ENCODE results near the gene HARS1. TPM values are rescaled to one million over a fixed set of nuclear protein-coding genes. Genes with fewer than 3 reads are reported as not detected.
"Not testable (repeated sequence)": the region's sequence is repeated elsewhere in the genome, so short reads cannot be mapped to it uniquely, and the experiment has no call there.

Gene HARS1
- total RNA-seq, 1 donor from 2014 or later = 95.2 TPM

GRCh38 chr5:140627972-140628371 is 63.2 kb downstream of the HARS1 start:
- TF ChIP-seq CTCF (IDR thresholded peaks at IDR 0.05; ENCODE audit: insufficient read depth, low read depth, low read length) = no peak
- no peak for TF ChIP-seq EZH2 (IDR thresholded peaks at IDR 0.05; ENCODE audit: insufficient read depth, low read length)
- H3K4me1 Mint-ChIP-seq (ENCODE audit: low read depth, unreplicated experiment) = no peaks in the 10 kb centered on the region

GRCh38 chr5:140624886-140625285 is 66.3 kb downstream of the HARS1 start:
- FAIRE-seq = not testable (repeated sequence)
- H3K9me3 Mint-ChIP-seq (ENCODE audit: unreplicated experiment) = peaks cover 20% of the 10 kb centered on the region

More at GRCh38 chr5:140627972-140628371, 63.2 kb downstream of the HARS1 start:
- Histone ChIP-seq H2AFZ (ENCODE audit: low read depth, low read length) (no peak overlapping the region), H3K79me2 (ENCODE audit: insufficient read depth, low read length) (no peaks in the 10 kb centered on the region), H3K4me3 (ENCODE audit: insufficient read depth, low read depth, low read length) (no peak overlapping the region), H3K9me3 (ENCODE audit: insufficient read depth, low read depth, low read length) (peaks cover 9% of the 10 kb centered on the region), H3K36me3 (ENCODE audit: insufficient read depth, low read length) (no peaks in the 10 kb centered on the region), H3K27me3 (ENCODE audit: insufficient read depth, low read length) (peaks cover 19% of the 10 kb centered on the region), H3K9ac (ENCODE audit: low read length) (no peak overlapping the region), H4K20me1 (ENCODE audit: insufficient read depth, low read length) (no peaks in the 10 kb centered on the region), H3K4me1 (ENCODE audit: insufficient read depth, low read length) (peaks cover 12% of the 10 kb centered on the region), H3K27ac (ENCODE audit: low read depth, low read length) (no peak overlapping the region), H3K4me2 (ENCODE audit: low read length) (no peak overlapping the region)
- DNase-seq (ENCODE audit: low read depth) = no peak
- Mint-ChIP-seq H3K36me3 (ENCODE audit: low read depth, unreplicated experiment) (peaks cover 2% of the 10 kb centered on the region), H3K4me3 (ENCODE audit: unreplicated experiment) (no peak overlapping the region), H3K27me3 (ENCODE audit: low read depth, unreplicated experiment) (peaks cover 3% of the 10 kb centered on the region), H3K27ac (ENCODE audit: unreplicated experiment) (no peak overlapping the region), H3K9me3 (ENCODE audit: unreplicated experiment) (peaks cover 24% of the 10 kb centered on the region)
- no peak for FAIRE-seq

More at GRCh38 chr5:140624886-140625285, 66.3 kb downstream of the HARS1 start:
- not testable (repeated sequence) for H4K20me1 ChIP-seq (ENCODE audit: insufficient read depth, low read length); H3K27me3 ChIP-seq (ENCODE audit: insufficient read depth, low read length); H3K9me3 ChIP-seq (ENCODE audit: insufficient read depth, low read depth, low read length); DNase-seq (ENCODE audit: low read depth); H3K4me2 ChIP-seq (ENCODE audit: low read length); H3K27ac Mint-ChIP-seq (ENCODE audit: unreplicated experiment); H3K79me2 ChIP-seq (ENCODE audit: insufficient read depth, low read length); H3K36me3 ChIP-seq (ENCODE audit: insufficient read depth, low read length); H3K27ac ChIP-seq (ENCODE audit: low read depth, low read length); H2AFZ ChIP-seq (ENCODE audit: low read depth, low read length); H3K4me1 ChIP-seq (ENCODE audit: insufficient read depth, low read length); H3K4me3 Mint-ChIP-seq (ENCODE audit: unreplicated experiment); H3K9ac ChIP-seq (ENCODE audit: low read length); H3K4me1 Mint-ChIP-seq (ENCODE audit: low read depth, unreplicated experiment); H3K36me3 Mint-ChIP-seq (ENCODE audit: low read depth, unreplicated experiment); H3K4me3 ChIP-seq (ENCODE audit: insufficient read depth, low read depth, low read length)
- peaks cover 19% of the 10 kb centered on the region for H3K27me3 Mint-ChIP-seq (ENCODE audit: low read depth, unreplicated experiment)

Small RNA genes lying within 50 kb of the gene (microRNA-seq; reads per million reads assigned to microRNA genes)
- not detected for gene MIR3655

Other genes with a start within 250 kb of the HARS1 start
- 2.4 and 3.6 TPM in 2 replicates for gene EIF4EBP3, start 143.7 kb downstream of the HARS1 start, total RNA-seq
- 71.3 and 72.4 TPM in 2 replicates for gene SRA1, start 133.9 kb downstream of the HARS1 start, total RNA-seq
- gene APBB3, start 126.8 kb downstream of the HARS1 start, total RNA-seq = 20.4 and 21.1 TPM in 2 replicates
- gene SLC35A4, start 126.5 kb downstream of the HARS1 start, total RNA-seq = 59.9 and 61.8 TPM in 2 replicates
- gene CD14, start 58.2 kb downstream of the HARS1 start, total RNA-seq = 0.16 and 0.34 TPM in 2 replicates
- 7.0 and 8.0 TPM in 2 replicates for gene TMCO6, start 51.9 kb downstream of the HARS1 start, total RNA-seq
- gene NDUFA2, start 43.7 kb downstream of the HARS1 start, total RNA-seq = 55.9 and 62.3 TPM in 2 replicates
- 67.3 and 71.6 TPM in 2 replicates for gene IK, start 43.5 kb downstream of the HARS1 start, total RNA-seq
- 28.8 and 31.2 TPM in 2 replicates for gene WDR55, start 26.5 kb downstream of the HARS1 start, total RNA-seq
- gene DND1, start 17.8 kb downstream of the HARS1 start, total RNA-seq = 1.4 and 1.7 TPM in 2 replicates
- gene HARS2, start 85 bp upstream of the HARS1 start, total RNA-seq = 26.5 and 29.9 TPM in 2 replicates
- gene ZMAT2, start 9.1 kb upstream of the HARS1 start, total RNA-seq = 53.5 and 57.4 TPM in 2 replicates
- gene PCDHA1, start 94.8 kb upstream of the HARS1 start, total RNA-seq = not detected in 2 replicates
- 2.3 and 2.5 TPM in 2 replicates for gene PCDHA2, start 103.5 kb upstream of the HARS1 start, total RNA-seq
- 0.84 and 1.1 TPM in 2 replicates for gene PCDHA3, start 109.7 kb upstream of the HARS1 start, total RNA-seq
- gene PCDHA4, start 115.7 kb upstream of the HARS1 start, total RNA-seq = 9.5 and 9.6 TPM in 2 replicates
- 1.0 and 1.7 TPM in 2 replicates for gene PCDHA5, start 130.2 kb upstream of the HARS1 start, total RNA-seq
- gene PCDHA6, start 136.6 kb upstream of the HARS1 start, total RNA-seq = 2.7 TPM in 2 replicates
- 2.6 TPM in 2 replicates for gene PCDHA7, start 142.9 kb upstream of the HARS1 start, total RNA-seq
- gene PCDHA8, start 149.8 kb upstream of the HARS1 start, total RNA-seq = 0.99 and 1.0 TPM in 2 replicates
- 0.95 and 1.1 TPM in 2 replicates for gene PCDHA9, start 157.0 kb upstream of the HARS1 start, total RNA-seq
- gene PCDHA10, start 164.5 kb upstream of the HARS1 start, total RNA-seq = 15.5 and 16.0 TPM in 2 replicates
- 4.9 and 5.8 TPM in 2 replicates for gene PCDHA11, start 177.6 kb upstream of the HARS1 start, total RNA-seq
- 13.8 and 16.0 TPM in 2 replicates for gene PCDHA12, start 183.9 kb upstream of the HARS1 start, total RNA-seq
- gene PCDHA13, start 190.8 kb upstream of the HARS1 start, total RNA-seq = 1.2 and 1.7 TPM in 2 replicates
- gene PCDHAC1, start 234.9 kb upstream of the HARS1 start, total RNA-seq = 5.7 and 5.9 TPM in 2 replicates